Measurements from ENCODE around the gene MAGI3.
"Not testable (repeated sequence)": the region's sequence is repeated elsewhere in the genome, so short reads cannot be mapped to it uniquely, and the experiment has no call there.

Gene MAGI3

GRCh38 chr1:113444857-113445256 is 54.5 kb downstream of the MAGI3 start:
- H3K9ac ChIP-seq (ENCODE audit: low read length in 2 of 2): no peak overlapping the region
- H3K9me3 ChIP-seq (ENCODE audit: control insufficient read depth in 2 of 2, low read length in 2 of 2): no peaks in the 10 kb centered on the region
- no peak overlapping the region for H3K4me3 ChIP-seq (ENCODE audit: low read length in 2 of 2)
- no peaks in the 10 kb centered on the region for H3K36me3 ChIP-seq (ENCODE audit: control insufficient read depth in 2 of 2, insufficient read depth in 2 of 2, low read length in 2 of 2)
- H3K4me1 ChIP-seq (ENCODE audit: control insufficient read depth, insufficient read depth, low read length): no peaks in the 10 kb centered on the region
- H3K27ac ChIP-seq (ENCODE audit: low read length): no peak overlapping the region
- H3K27me3 ChIP-seq (ENCODE audit: control insufficient read depth in 1 of 2, insufficient read depth in 2 of 2, low read length in 2 of 2): no peaks in the 10 kb centered on the region

- Histone ChIP-seq H3K9me3 (ENCODE audit: control insufficient read depth in 2 of 2, low read length in 2 of 2) (no peaks in the 10 kb centered on the region), H3K9ac (ENCODE audit: low read length in 2 of 2) (no peak overlapping the region), H3K36me3 (ENCODE audit: control insufficient read depth in 2 of 2, insufficient read depth in 2 of 2, low read length in 2 of 2) (no peaks in the 10 kb centered on the region), H3K4me3 (ENCODE audit: low read length in 2 of 2) (no peak overlapping the region), H3K4me1 (ENCODE audit: control insufficient read depth, insufficient read depth, low read length) (no peaks in the 10 kb centered on the region), H3K27ac (ENCODE audit: low read length) (no peak overlapping the region), H3K27me3 (ENCODE audit: control insufficient read depth in 1 of 2, insufficient read depth in 2 of 2, low read length in 2 of 2) (no peaks in the 10 kb centered on the region)
These were observed 61.4 kb downstream of the MAGI3 start for GRCh38 chr1:113451710-113452109.

GRCh38 chr1:113452921-113453770 is 62.8 kb downstream of the MAGI3 start:
- H3K4me1 ChIP-seq (ENCODE audit: control insufficient read depth, insufficient read depth, low read length): no peaks in the 10 kb centered on the region
- no peak overlapping the region for H3K9ac ChIP-seq (ENCODE audit: low read length in 2 of 2)
- H3K9me3 ChIP-seq (ENCODE audit: control insufficient read depth in 2 of 2, low read length in 2 of 2): no peaks in the 10 kb centered on the region
- no peaks in the 10 kb centered on the region for H3K36me3 ChIP-seq (ENCODE audit: control insufficient read depth in 2 of 2, insufficient read depth in 2 of 2, low read length in 2 of 2)
- H3K27ac ChIP-seq (ENCODE audit: low read length): no peak overlapping the region
- H3K27me3 ChIP-seq (ENCODE audit: control insufficient read depth in 1 of 2, insufficient read depth in 2 of 2, low read length in 2 of 2): no peaks in the 10 kb centered on the region
- H3K4me3 ChIP-seq (ENCODE audit: low read length in 2 of 2): no peak overlapping the region

GRCh38 chr1:113453771-113454083 is 63.4 kb downstream of the MAGI3 start:
- no peak overlapping the region for H3K9ac ChIP-seq (ENCODE audit: low read length in 2 of 2)
- H3K36me3 ChIP-seq (ENCODE audit: control insufficient read depth in 2 of 2, insufficient read depth in 2 of 2, low read length in 2 of 2): no peaks in the 10 kb centered on the region
- H3K4me1 ChIP-seq (ENCODE audit: control insufficient read depth, insufficient read depth, low read length): no peaks in the 10 kb centered on the region
- H3K27ac ChIP-seq (ENCODE audit: low read length): no peak overlapping the region
- no peak overlapping the region for H3K4me3 ChIP-seq (ENCODE audit: low read length in 2 of 2)
- no peaks in the 10 kb centered on the region for H3K9me3 ChIP-seq (ENCODE audit: control insufficient read depth in 2 of 2, low read length in 2 of 2)
- H3K27me3 ChIP-seq (ENCODE audit: control insufficient read depth in 1 of 2, insufficient read depth in 2 of 2, low read length in 2 of 2): no peaks in the 10 kb centered on the region

- Histone ChIP-seq H3K9me3 (ENCODE audit: control insufficient read depth in 2 of 2, low read length in 2 of 2) (no peaks in the 10 kb centered on the region), H3K27me3 (ENCODE audit: control insufficient read depth in 1 of 2, insufficient read depth in 2 of 2, low read length in 2 of 2) (no peaks in the 10 kb centered on the region), H3K4me1 (ENCODE audit: control insufficient read depth, insufficient read depth, low read length) (no peaks in the 10 kb centered on the region), H3K27ac (ENCODE audit: low read length) (no peak overlapping the region), H3K9ac (ENCODE audit: low read length in 2 of 2) (no peak overlapping the region), H3K4me3 (ENCODE audit: low read length in 2 of 2) (no peak overlapping the region), H3K36me3 (ENCODE audit: control insufficient read depth in 2 of 2, insufficient read depth in 2 of 2, low read length in 2 of 2) (no peaks in the 10 kb centered on the region)
These were observed 65.1 kb downstream of the MAGI3 start for GRCh38 chr1:113455374-113455773.

- H3K9ac ChIP-seq (ENCODE audit: low read length in 2 of 2): no peak overlapping the region
- no peaks in the 10 kb centered on the region for H3K27me3 ChIP-seq (ENCODE audit: control insufficient read depth in 1 of 2, insufficient read depth in 2 of 2, low read length in 2 of 2)
- H3K36me3 ChIP-seq (ENCODE audit: control insufficient read depth in 2 of 2, insufficient read depth in 2 of 2, low read length in 2 of 2): no peaks in the 10 kb centered on the region
- no peaks in the 10 kb centered on the region for H3K9me3 ChIP-seq (ENCODE audit: control insufficient read depth in 2 of 2, low read length in 2 of 2)
- no peaks in the 10 kb centered on the region for H3K4me1 ChIP-seq (ENCODE audit: control insufficient read depth, insufficient read depth, low read length)
- H3K4me3 ChIP-seq (ENCODE audit: low read length in 2 of 2): no peak overlapping the region
- no peak overlapping the region for H3K27ac ChIP-seq (ENCODE audit: low read length)
These were observed 66.7 kb downstream of the MAGI3 start for GRCh38 chr1:113456967-113457366.

GRCh38 chr1:113459279-113459678 is 69.0 kb downstream of the MAGI3 start:
- no peaks in the 10 kb centered on the region for H3K9me3 ChIP-seq (ENCODE audit: control insufficient read depth in 2 of 2, low read length in 2 of 2)
- no peaks in the 10 kb centered on the region for H3K36me3 ChIP-seq (ENCODE audit: control insufficient read depth in 2 of 2, insufficient read depth in 2 of 2, low read length in 2 of 2)
- no peak overlapping the region for H3K27ac ChIP-seq (ENCODE audit: low read length)
- no peak overlapping the region for H3K9ac ChIP-seq (ENCODE audit: low read length in 2 of 2)
- no peak overlapping the region for H3K4me3 ChIP-seq (ENCODE audit: low read length in 2 of 2)
- H3K4me1 ChIP-seq (ENCODE audit: control insufficient read depth, insufficient read depth, low read length): no peaks in the 10 kb centered on the region
- no peaks in the 10 kb centered on the region for H3K27me3 ChIP-seq (ENCODE audit: control insufficient read depth in 1 of 2, insufficient read depth in 2 of 2, low read length in 2 of 2)

- Histone ChIP-seq H3K27me3 (ENCODE audit: control insufficient read depth in 1 of 2, insufficient read depth in 2 of 2, low read length in 2 of 2) (no peaks in the 10 kb centered on the region), H3K4me3 (ENCODE audit: low read length in 2 of 2) (no peak overlapping the region), H3K27ac (ENCODE audit: low read length) (no peak overlapping the region), H3K36me3 (ENCODE audit: control insufficient read depth in 2 of 2, insufficient read depth in 2 of 2, low read length in 2 of 2) (no peaks in the 10 kb centered on the region), H3K9me3 (ENCODE audit: control insufficient read depth in 2 of 2, low read length in 2 of 2) (peaks cover 0 to 14% of the 10 kb centered on the region in 2 donors), H3K4me1 (ENCODE audit: control insufficient read depth, insufficient read depth, low read length) (no peaks in the 10 kb centered on the region), H3K9ac (ENCODE audit: low read length in 2 of 2) (no peak overlapping the region)
These were observed 77.7 kb downstream of the MAGI3 start for GRCh38 chr1:113467991-113468390.

- not testable (repeated sequence) for H3K9me3 ChIP-seq (ENCODE audit: control insufficient read depth in 2 of 2, low read length in 2 of 2); H3K36me3 ChIP-seq (ENCODE audit: control insufficient read depth in 2 of 2, insufficient read depth in 2 of 2, low read length in 2 of 2); H3K27me3 ChIP-seq (ENCODE audit: control insufficient read depth in 1 of 2, insufficient read depth in 2 of 2, low read length in 2 of 2); H3K9ac ChIP-seq (ENCODE audit: low read length in 2 of 2); H3K27ac ChIP-seq (ENCODE audit: low read length); H3K4me3 ChIP-seq (ENCODE audit: low read length in 2 of 2); H3K4me1 ChIP-seq (ENCODE audit: control insufficient read depth, insufficient read depth, low read length)
These were observed 88.3 kb downstream of the MAGI3 start for GRCh38 chr1:113478427-113479195.

- no peak overlapping the region for H3K4me3 ChIP-seq (ENCODE audit: low read length in 2 of 2)
- H3K9me3 ChIP-seq (ENCODE audit: control insufficient read depth in 2 of 2, low read length in 2 of 2): peaks cover 0 to 9% of the 10 kb centered on the region in 2 donors
- no peaks in the 10 kb centered on the region for H3K27me3 ChIP-seq (ENCODE audit: control insufficient read depth in 1 of 2, insufficient read depth in 2 of 2, low read length in 2 of 2)
- no peak overlapping the region for H3K27ac ChIP-seq (ENCODE audit: low read length)
- no peaks in the 10 kb centered on the region for H3K36me3 ChIP-seq (ENCODE audit: control insufficient read depth in 2 of 2, insufficient read depth in 2 of 2, low read length in 2 of 2)
- no peaks in the 10 kb centered on the region for H3K4me1 ChIP-seq (ENCODE audit: control insufficient read depth, insufficient read depth, low read length)
- H3K9ac ChIP-seq (ENCODE audit: low read length in 2 of 2): no peak overlapping the region
These were observed 89.7 kb downstream of the MAGI3 start for GRCh38 chr1:113479713-113480676.

Data from stomach smooth muscle (tissue), 2 donors.